ENCODE measurements around the gene JMJD6.
"Not testable (repeated sequence)": the region's sequence is repeated elsewhere in the genome, so short reads cannot be mapped to it uniquely, and the experiment has no call there.

The JMJD6 gene

GRCh38 chr17:76736349-76737081 is 10.1 kb upstream of the JMJD6 start:
- DNase-seq (ENCODE audit: low spot score): peak; percentile 66

DNA sequence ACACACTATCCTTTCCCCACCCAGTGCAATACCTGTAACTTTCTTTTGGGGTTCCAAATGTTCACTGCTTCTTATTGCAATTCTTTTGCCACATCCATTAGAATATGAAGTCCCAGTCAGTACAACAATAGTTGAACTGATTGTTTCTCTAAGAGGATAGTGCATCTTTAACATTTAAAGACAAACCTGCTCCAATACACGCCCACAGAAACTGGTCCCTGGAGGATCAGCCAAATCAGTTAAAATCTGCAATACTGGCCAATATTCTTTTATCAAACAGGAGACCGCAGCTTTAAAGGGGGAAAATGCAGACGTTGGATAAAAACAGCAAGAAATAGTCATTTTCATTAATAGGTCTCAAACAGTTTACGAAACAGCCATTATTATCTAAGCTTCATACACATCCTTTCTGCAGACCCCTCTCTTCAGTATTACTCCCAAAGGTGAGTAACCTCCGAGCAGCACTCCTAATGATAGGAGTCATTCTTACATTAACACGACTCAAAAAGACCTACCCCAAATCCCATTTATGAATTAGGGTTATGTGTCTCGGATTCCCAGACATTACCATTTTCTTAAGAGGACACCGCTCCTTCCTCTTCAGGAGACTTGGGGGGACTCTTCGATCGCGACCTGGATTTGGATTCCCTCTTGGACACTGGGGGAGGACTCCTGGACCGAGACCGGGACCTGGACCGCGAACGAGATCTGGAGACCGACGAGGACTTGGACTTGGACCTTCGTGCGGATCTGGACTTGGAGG is 9.4 kb upstream of the JMJD6 start:
- no peak for DNase-seq (ENCODE audit: low spot score)

- DNase-seq (ENCODE audit: low spot score): no peak
Measured at GRCh38 chr17:76735006-76735405, 8.6 kb upstream of the JMJD6 start.

DNA sequence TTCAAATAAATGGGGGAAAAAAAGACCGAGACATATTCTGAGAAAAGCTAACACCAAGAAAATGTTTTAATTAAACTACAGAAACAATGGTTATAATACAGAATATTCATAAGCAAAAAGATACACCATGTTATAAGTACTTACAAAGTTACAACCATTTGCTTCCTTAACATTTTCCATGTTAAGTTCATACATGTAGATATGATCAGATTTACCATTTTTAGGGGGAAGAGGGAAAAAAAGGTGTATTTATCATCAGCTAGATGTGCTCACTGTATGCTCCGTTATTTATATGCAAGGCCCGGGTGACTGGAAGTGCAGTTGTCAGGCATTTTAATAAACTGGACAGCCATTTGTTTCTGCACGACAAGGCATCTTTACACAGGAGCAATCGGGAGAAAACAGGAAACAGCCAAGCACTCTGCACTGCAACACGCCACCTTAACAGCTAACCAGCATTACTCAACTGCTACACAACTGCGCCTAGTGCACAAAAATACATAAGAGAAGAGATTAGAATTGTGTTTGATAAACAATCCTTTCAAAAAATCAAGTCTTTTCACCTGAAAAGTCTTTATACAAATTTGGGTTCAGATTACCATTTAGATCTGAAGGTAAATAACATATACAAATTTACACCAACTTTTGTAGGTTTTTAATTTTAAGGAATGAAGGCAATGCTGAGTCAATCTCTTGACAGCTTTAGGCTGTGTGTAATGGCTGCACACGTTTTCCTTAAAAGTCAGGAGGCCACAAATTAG is 7.9 kb upstream of the JMJD6 start:
- DNase-seq (ENCODE audit: low spot score): peak; percentile 36

DNA sequence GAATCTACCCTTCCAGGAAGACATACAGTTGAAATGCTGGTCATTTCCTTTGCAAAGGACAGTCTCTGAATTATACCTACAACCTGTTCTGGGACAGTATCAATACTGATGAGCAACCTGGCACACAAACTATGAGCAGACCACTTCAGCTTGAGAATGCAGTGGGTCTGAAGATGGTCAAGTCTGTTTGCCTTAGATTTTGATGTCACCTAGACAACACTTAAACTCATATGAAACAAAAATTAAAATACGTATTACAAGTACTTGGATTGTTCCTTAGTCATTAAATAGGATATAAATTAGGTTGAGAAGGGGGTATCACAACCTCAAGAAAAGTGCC is 7.2 kb upstream of the JMJD6 start:
- no peak for DNase-seq (ENCODE audit: low spot score)

DNA sequence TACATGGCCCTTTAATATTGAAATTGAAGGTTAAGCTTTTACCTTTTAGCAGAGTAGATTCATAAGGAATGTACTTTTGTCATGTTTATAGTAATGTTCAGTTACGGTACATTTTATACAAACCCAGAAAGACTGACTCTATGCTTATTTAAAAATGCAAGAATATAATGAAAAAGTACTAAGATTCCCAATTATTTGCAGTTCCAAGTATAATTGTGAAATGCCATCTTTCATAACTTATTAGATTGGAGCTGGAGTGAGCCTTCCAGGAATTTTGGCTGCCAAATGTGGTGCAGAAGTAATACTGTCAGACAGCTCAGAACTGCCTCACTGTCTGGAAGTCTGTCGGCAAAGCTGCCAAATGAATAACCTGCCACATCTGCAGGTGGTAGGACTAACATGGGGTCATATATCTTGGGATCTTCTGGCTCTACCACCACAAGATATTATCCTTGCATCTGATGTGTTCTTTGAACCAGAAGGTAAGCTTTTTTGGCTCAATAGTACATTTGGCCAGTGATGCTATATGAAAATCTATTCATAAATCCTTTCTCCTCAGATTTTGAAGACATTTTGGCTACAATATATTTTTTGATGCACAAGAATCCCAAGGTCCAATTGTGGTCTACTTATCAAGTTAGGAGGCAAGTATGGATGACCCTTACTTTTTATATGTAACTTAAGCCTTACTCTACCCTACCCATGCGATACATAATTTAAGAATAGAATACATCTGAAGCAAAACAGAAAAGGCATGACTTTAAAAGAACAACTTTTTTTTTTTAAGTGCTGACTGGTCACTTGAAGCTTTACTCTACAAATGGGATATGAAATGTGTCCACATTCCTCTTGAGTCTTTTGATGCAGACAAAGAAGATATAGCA is 6.6 kb upstream of the JMJD6 start:
- DNase-seq (ENCODE audit: low spot score): no peak

DNA sequence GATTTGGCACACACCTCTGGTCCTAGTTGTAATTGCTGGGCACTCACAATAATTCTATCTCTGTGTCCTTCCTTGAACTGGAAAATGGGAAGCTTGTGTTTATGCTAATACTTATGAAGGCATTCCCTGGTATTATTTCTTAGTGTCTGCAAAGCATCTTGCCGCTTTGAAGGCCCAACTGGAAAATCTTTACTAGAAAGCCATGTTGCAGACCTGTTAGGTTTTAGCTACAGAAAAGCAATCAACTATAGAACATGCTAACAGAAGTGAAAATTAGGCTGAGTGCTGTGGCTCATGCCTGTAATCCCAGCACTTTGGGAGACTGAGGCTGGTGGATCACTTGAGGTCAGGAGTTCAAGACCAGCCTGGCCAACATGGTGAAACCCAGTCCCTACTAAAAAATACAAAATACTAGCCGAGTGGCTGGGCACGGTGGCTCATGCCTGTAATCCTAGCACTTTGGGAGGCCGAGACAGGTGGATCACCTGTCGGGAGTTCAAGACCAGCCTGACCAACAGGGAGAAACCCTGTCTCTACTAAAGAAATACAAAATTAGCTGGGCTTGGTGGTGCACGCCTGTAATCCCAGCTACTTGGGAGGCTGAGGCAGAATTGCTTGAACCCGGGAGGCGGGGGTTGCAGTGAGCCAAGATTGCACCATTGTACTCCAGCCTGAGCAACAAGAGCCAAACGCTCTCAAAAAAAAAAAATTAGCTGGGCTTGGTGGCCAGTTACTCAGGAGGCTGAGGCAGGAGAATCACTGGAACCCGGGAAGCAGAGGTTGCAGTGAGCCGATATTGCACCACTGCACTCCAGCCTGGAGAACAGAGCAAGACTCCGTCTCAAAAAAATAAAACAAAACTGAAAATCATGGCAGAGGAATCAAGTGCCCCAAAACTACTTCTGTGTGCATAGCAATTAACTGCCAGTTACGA is 5.7 kb upstream of the JMJD6 start:
- DNase-seq (ENCODE audit: low spot score): not testable (repeated sequence)

DNA sequence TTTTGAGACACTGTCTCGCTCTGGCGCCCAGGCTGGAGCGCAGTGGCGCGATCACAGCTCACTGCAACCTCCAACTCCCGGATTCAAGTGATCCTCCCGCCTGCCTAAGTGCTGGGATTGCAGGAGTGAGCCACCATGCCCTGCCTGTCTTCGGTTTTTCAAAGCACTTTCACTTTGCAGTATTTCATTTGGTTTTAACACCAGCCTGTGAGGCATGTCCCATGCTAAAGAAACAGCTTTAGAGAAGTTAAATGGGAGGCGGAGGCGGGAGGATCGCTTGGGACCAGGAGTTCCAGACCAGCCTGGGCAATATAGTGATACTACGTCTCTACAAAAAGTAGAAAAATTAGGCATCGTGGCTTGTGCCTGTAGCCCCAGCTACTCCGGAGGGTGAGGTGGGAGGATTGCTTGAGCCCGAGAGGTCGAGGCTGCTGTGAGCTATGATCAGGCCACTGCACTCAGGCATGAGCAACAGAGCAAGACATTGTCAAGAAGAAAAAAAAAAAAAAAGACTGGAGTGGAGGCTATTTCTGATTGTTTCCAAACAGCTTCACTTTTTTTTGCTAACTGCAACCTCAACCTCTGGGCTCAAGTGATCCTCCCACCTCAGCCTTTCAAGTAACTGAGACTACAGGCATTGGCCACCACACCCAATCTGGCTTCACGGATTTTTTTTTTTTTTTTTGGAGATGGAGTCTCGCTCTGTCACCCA is 1.5 kb upstream of the JMJD6 start:
- no peak for DNase-seq (ENCODE audit: low spot score)

- peak; percentile 76 for DNase-seq (ENCODE audit: low spot score)
Measured at GRCh38 chr17:76726776-76727718, 641 bp upstream of the JMJD6 start, which contains the start of gene METTL23. Gene METTL23 (plus strand): TSS chr17:76726839. CDS start chr17:76729711, 2,872 bp downstream.

GRCh38 chr17:76725580-76726230 is 701 bp downstream of the JMJD6 start:
- DNase-seq (ENCODE audit: low spot score): peak; percentile 59

- DNase-seq (ENCODE audit: low spot score): no peak
Measured at GRCh38 chr17:76723812-76724211, 2.6 kb downstream of the JMJD6 start.

GRCh38 chr17:76722977-76723376 is 3.4 kb downstream of the JMJD6 start:
- DNase-seq (ENCODE audit: low spot score): not testable (repeated sequence)

DNA sequence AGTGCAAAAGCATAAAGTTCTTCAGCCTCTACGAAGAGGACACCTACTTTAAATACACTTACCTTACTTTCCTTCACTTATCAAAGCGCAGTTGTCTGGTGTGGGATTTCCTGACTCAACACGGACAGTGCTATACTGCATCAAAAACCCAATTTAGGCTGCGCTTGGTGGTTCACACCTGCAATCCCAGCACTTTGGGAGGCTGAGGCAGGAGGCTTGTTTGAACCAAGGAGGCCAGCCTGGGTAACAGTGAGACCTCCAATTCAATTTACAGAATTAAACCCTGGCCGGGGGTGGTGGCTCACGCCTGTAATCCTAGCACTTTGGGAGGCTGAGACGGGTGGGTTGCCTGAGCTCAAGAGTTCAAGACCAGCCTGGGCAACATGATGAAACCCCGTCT is 4.1 kb downstream of the JMJD6 start:
- DNase-seq (ENCODE audit: low spot score): no peak

- DNase-seq (ENCODE audit: low spot score): no peak
Measured at GRCh38 chr17:76721463-76721862, 4.9 kb downstream of the JMJD6 start.

DNA sequence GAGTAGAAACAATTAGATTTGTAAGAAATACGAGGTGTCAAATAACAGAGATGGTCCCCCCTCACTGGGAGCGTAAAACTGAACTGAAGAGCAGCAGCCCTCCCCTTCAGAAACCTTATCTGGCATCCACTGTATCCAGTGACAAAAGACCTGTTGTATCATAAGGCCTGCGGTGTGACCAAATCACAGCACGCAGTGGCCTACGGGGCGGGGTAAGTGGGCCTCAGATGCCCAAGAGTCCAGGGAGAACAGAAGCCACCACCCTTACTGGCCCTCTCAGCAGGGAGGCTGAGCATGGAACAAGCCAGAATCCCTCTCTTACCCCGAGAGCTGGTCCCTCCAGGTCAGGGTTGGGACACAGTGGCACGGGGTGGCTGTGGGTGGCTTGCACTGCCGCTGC is 5.5 kb downstream of the JMJD6 start:
- DNase-seq (ENCODE audit: low spot score): no peak

GRCh38 chr17:76720211-76720610 is 6.2 kb downstream of the JMJD6 start:
- no peak for DNase-seq (ENCODE audit: low spot score)

DNA sequence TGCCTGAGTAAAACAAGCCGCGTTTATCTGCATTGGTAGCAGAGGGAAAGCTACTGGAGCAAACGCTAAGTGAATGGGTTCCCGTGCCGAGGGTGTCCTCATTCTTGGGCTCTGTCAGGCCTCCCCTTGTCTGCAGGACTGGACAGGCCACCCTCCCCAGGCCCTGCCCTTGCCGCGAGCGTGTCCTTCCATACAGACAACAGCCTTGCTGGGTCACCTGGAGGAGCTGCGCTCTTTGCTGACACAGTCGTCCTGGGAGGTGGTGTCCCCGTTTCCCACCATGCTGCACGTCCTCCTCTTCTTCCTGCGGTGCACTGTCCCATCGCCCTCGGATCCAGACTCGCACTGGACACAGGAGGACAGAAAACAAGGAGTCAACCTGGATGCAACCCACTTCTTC is 7.9 kb downstream of the JMJD6 start:
- DNase-seq (ENCODE audit: low spot score): no peak

- no peak for DNase-seq (ENCODE audit: low spot score)
Measured at GRCh38 chr17:76716839-76717215, 9.6 kb downstream of the JMJD6 start.
